NCI-H82 treated with DMSO at 0.1 percent for 48 hours (cell line): ENCODE data around the gene MAP4K2.

Experiments used
- DNase-seq: peaks from one replicate; lab custom pipeline; 2025; ENCODE audit not compliant: unreplicated experiment; lab: John Stamatoyannopoulos, UW

Gene MAP4K2

DNA sequence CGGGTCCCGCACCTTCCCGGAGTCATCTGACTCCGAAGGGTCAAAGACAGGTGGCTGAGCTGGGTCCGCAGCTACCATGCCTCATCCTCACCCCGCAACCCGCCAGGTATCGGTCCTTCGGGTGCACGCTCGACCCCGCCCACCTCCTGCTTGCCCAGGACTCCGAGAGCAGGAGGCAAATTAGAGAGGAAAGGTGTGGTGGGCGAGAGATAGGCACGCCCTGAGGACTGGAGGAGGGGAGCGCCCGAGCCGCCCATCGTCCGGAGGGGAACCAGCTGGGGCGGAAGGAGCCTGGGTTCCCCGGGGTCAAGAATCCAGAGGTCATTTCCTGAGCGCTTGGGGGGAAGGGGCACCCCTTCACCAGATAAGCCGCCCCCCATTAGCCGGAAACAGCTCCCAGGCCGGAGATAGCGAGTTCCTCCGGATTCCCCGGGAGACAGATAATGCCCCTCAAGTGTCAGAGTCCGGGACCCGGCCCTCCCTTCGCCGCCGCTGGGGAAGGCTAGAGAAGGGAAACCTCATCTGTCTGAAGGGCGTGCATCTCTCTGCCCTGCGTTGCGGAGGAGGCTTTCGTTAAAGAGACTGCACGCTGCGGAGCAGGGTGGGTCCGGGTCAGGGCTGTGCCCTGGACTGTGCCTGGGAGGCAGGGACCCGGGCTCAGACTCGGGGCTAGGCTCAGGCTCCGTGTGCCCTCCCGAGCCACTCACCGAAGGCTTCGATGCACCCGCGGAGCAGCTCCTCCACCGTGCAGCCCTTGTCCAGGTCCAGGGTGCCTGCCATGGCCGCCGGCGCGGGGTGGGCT, 60.7 kb downstream of the MAP4K2 start:
- no peak for DNase-seq

DNA sequence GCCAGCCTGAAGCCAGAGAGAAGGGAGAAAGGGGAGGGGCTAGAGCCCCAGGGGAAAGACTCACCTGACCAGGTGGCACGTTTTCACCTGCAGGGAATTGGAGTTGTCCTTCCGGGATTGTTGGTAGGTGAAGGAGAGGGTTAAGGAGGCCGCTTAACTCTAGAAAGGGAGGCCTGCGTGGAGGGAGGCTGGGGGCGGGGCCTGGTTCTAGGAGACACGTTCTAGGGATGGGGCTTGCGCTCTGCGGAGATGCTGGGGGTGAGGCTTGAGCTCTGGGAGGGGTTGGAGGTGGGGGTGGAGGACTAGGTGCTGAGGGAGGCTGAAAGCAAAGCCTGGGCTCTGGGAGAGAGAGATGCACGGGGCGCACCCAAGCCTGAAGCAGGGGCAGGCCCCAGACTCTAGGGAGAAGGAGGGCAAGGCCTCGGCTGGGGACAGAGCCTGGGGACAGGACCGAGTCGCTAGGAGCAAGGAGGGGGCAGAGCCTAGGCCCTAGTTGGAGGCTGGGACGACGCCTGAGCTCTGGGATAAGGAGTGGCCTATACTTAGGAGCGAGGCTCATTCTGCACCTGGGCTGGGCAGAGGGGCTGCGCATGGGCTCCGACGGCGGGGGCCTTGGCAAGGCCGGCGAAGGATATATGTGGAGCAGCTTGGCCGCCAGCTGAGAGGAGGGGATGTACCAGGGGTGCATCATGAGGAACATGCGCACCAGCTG, 61.5 kb downstream of the MAP4K2 start:
- no peak for DNase-seq

DNA sequence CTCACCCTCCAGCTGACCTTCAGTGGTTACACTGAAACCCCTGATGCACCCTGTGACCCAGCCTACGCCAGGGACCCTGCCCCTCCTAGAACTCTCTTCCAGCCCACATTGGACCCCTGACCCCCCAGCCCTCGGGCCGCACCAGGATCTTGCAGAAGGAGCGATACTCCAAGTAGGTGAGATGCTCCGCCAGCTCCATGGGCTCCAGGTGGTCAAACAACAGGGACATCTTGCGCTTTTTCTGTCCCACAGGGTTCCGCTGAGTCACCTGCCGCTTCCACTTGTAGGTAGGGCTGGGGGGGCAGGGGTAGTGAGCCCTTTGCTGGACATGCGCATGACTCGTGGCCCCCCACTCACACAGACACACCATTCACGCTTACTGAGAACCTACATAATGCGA, 63.1 kb downstream of the MAP4K2 start:
- DNase-seq: no peak

- DNase-seq: no peak
Observed at GRCh38 chr11:64736654-64737053, 66.4 kb downstream of the MAP4K2 start.

DNA sequence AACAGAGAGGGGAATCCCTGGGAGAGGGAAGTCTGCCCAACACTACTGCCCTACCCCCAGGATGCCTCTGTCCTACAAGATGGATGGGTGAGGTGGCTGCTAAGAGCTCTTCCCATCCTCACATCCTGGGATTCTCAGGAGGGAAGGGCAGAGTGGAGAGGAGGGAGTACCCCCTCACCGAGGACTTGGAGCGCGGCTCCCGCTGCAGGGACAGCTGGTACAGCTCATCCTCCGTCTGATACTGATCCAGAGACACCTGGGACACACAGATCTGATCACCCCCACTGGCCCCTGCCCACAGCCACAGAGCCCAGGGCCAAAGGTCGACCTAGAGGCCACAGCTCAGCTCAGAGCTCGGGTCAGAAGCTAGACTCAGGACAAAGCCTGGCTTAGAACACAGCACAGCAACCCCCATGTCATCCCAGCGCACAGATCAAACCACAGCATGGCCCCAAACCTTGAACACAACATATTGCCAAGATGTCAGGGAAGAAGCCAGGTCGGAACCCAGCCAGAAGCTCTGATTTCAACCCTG, 67.2 kb downstream of the MAP4K2 start:
- DNase-seq: no peak
